D341Med (cell line): ENCODE data around the gene FAM187B.
"Not testable (repeated sequence)": the region's sequence is repeated elsewhere in the genome, so short reads cannot be mapped to it uniquely, and the experiment has no call there.

Source experiments
- DNase-seq: peaks from one replicate; pipeline ENCODE4 v3.0.0; 2012; ENCODE audit warnings: low spot score

Gene FAM187B

DNA sequence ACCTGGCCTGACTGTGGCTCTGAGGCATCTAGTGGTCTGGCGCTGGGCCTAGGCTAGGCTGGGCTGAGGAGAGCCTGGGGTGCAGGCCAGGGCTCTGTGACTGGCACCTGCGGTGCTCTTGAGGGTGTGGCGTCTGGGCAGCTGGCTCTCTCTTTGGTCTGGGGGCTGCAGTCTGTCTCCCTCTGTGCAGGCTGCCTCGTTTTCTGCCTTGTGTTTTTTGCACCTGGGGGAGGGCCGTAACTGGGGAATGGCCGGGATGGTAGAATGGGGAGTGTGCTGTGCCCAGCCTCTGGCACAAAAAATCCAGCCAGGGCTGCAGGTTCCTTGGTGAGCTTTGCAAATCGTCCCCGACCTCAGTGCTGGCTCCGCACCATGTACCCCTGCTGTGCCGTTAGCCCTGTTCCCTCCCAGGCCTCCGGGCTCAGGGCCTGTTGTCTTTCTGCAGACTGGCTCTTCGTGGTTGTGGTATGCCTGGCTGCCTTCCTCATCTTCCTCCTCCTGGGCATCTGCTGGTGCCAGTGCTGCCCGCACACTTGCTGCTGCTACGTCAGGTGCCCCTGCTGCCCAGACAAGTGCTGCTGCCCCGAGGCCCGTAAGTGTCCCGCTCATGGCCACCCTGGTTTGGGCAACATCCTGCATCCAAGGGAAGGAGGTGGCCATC, 33.7 kb upstream of the FAM187B start:
- peak; percentile 37 for DNase-seq

DNA sequence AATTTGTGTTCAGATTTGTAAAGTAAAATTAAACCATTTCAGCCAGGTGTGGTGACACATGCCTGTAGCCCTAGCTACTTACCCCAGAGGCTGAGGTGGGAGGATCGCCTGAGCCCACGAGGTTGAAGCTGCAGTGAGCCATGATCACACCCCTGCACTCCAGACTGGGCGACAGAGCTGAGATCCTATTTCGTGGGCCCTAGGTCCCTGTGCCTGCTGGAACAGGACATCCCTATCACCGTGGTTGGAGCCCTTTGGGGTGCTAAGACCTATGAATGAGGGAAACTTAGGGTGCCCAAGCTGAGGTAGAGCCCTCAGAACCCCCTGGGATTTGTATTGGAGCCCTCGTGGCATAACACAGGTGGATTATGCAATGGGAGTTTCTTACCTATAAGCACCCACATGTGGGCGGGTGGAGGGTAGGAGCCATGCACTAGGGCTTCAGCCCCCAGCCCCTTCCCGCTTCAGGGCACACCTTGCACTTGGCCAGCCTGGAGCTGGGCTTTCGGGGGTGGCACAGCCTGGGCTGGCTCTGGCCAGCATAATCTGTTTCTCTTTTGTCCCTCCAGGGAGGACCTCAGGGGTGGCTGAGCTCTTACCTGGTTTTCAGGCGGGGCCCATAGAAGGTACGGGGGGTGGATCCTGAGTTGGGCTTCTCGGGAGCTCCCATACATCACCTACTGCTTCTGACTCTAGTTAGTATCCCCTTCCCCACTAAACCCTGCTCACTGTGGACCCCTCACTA, 33.0 kb upstream of the FAM187B start:
- peak; percentile 28 for DNase-seq

DNA sequence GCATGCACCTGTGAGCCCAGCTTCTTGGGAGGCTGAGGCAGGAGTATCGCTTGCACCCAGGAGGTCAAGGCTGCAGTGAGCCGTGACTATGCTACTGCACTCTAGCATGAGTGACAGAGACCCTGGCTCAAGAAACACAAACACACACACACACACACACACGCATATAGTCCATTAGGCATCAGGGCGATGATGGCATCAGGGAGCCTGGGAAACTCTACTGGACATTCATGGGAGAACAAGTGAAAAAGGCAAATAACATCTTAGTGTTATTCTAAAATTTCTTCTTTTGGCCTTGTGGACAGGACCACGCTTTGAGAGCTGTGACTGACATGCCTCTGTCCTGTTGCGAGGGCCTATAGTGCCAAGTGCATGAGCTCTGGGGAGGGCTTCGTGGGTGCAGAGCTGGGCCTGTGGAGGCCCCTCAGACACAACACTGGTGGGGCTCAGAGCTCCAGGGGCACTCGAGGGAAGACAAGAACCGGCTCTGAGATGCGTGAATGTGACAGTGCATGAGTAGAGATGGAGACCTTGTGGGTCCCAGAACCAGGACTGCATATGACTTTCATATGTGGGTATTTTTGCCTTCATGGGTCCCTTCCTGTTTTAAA, 32.3 kb upstream of the FAM187B start:
- peak; percentile 21 for DNase-seq

DNA sequence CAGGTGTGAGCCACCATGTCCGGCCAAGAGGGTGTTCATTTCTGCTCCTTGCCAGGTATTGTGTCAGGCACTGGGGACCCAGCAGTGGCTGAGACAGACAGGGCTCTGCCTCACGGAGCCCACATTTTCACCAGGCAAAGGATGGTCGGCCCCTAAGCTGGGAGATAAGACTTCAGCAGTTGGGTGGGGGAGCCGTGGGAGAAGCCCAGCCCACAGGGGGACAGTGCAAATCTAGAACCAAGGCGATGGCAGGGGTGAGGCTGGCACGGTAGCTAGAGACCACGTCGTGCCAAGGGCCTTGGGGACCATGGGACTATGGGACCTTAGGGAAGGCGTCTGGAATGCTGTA, 28.5 kb upstream of the FAM187B start:
- DNase-seq: peak; percentile 9

DNA sequence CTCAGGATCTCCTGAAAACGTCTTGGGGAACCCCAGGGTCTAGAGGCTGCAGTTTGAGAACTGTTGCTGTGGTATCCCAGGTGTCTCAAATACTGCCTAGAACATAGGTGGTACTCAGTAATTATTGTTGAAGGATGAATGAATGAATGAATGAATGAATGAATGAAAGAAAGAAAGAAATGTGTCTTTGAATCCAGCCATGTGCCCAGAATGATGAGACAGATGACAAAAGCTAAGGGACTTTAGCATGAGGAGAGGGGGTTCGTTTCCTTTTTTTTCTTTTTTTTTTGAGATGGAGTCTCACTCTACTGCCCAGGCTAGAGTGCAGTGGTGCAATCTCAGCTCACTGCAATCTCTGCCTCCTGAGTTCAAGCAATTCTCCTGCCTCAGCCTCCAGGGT, 28.0 kb upstream of the FAM187B start:
- no peak for DNase-seq

DNA sequence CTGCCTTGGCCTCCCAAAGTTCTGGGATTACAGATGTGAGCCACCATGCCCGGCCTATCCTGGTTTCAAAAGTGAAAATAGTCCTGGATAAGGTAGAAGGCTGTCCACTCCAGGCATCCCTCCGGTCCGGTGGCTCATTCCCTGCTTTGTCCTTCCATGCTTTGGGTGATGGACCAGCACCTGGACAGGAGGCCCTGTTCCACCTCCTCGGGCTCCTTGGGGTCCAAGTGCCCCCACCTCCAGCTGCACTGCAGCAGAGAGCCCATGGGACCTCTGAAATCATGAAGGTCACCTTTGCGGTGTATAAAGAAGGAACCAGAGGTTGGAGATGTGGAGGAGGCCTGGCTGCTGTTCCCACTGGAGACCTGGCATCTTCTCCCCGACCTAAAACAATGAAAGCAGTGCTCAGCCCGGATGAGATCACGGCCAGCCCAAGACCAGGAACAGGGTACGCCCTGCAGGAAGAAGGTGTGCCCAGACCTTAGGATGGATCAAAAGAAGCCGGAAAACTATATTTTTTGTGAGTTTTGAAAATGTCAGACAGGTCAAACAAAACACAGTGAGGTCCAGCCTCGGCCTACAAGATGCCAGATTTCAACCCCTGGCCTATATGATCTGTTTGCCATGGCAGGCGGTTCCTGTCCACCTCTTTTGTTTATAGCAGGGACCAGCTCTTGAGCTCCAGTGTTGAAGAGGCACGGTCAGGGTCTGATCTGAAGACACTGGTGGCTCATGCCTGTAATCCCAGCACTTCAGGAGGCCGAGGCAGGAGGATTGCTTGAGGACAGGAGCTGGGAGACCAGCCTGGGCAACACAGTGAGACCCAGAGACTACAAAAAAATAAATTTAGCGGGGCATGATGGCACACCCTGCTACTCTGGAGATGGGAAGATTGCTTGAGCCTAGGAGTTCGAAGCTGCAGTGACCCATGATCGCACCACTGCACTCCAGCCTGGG, 26.1 kb upstream of the FAM187B start:
- DNase-seq: peak; percentile 12

GRCh38 chr19:35253316-35254286, 25.1 kb upstream of the FAM187B start:
- peak; percentile 9 for DNase-seq

DNA sequence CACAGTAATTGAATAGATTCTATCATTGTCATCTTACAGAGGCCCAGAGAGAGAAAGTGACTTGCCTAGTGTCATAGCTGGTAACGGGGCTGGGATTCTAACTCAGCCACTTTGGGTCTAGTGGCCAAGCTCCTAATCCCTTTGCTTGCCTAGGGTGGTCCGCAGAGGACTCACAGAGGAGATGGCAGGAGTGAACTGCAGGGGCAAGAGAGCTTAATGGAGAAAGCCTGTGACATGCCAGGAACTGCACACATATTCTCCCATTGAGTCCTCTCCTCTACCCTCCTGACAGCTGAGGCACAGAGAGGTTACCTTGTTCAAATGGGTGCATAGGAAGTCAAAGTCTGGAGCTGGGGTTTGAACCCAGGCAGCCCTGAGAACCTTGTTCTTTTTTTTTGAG, 22.9 kb upstream of the FAM187B start:
- DNase-seq: peak; percentile 6

GRCh38 chr19:35249848-35250711, 21.5 kb upstream of the FAM187B start:
- peak; percentile 25 for DNase-seq

DNA sequence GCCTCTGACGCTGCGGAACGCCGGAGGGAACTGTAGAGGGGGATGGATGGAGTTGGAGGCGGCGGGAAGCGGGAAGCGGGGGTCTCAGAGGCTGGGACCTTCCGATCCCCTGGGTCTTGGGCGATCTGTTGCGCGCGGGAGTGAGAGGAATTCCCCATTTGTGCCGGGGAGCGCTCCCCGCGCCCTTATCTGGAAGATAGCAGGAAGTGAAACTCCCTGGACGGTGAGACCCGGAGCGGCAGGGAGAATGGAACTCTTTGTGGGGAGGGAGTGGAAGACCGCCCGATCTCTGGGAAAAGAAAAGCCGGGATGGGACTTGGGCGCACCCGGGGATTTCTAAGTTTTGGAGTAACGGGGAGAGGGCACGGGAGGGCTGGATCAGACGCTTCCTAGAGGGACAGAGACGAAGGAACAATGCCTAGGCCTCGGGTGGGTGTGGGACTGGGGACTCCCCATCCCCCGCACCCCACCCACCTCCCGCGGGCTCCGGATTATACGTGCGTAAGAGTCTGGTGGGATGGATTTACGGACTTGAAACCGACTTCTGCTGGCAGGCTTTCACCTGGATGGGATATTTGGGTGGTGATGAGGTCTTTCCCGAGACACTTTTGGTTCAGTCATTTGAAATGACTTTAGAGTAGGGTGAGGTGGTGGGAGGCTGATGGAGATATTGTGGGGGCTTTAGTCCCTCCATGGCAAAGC, 20.8 kb upstream of the FAM187B start:
- DNase-seq: no peak

GRCh38 chr19:35248310-35249145, 20.0 kb upstream of the FAM187B start, which contains the start of gene LSR:
LSR (plus strand) TSS chr19:35249002; CDS start chr19:35249023, 21 bp downstream.
- peak; percentile 47 for DNase-seq

- peak; percentile 62 for DNase-seq
Measured at GRCh38 chr19:35247526-35248309, 19.2 kb upstream of the FAM187B start.

GRCh38 chr19:35246466-35247092, 18.0 kb upstream of the FAM187B start:
- DNase-seq: no peak

DNA sequence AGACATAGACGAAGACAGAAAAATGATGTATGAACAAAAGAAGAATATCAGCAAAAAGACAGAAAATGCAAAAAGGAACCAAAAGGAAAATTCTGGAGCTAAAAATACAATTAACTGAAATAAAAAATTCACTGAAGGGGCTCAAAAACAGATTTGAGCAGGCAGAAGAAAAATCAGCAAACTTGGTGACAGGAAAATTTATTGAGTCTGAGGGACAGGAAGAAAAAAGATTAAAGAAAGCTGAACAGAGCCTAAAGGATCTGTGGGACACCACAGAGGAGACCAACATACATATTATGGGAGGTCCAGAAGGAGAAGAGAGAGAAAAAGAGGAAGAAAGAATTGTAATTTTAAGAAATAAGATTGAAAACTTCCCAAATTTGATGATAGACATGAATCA, 12.9 kb upstream of the FAM187B start:
- no peak for DNase-seq

GRCh38 chr19:35240327-35240726, 11.8 kb upstream of the FAM187B start:
- DNase-seq: no peak

- DNase-seq: not testable (repeated sequence)
Measured at GRCh38 chr19:35239597-35239996, 11.1 kb upstream of the FAM187B start.
